GM10266 (cell line): ENCODE data around the gene SORBS1.

ENCODE experiments used
- DNase-seq: peaks from one replicate; pipeline ENCODE4 v3.0.0; 2012; ENCODE audit errors: extremely low spot score
- TF ChIP-seq, protein P1 (sequence below): IDR thresholded peaks from 2 replicates; pipeline ENCODE4 v1.5.1; 2012; ENCODE audit warnings: mild to moderate bottlenecking, low read depth; ENCODE audit not compliant: control insufficient read depth, insufficient read depth; ENCODE audit errors: missing control alignments

Gene SORBS1

DNA sequence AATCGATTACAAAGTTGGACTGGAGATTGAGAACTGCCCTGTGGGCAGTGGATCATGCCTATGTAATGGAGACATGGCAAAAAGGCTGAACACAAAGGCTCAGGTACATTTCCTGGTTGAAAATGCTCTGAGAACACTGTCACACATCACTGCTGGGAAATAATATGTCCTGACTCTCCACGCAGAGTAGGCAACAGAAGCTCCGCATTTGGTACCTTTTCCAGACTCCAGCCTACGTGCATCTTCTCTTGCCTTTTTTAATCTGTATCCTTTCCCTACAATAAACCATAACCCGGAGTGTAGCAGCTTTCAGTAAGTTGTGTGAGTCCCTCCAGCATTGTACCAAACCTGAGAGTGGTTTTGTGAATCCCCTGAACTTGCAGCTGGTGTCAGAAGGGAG is 134.7 kb downstream of the SORBS1 start:
- TF ChIP-seq, protein P1, sequence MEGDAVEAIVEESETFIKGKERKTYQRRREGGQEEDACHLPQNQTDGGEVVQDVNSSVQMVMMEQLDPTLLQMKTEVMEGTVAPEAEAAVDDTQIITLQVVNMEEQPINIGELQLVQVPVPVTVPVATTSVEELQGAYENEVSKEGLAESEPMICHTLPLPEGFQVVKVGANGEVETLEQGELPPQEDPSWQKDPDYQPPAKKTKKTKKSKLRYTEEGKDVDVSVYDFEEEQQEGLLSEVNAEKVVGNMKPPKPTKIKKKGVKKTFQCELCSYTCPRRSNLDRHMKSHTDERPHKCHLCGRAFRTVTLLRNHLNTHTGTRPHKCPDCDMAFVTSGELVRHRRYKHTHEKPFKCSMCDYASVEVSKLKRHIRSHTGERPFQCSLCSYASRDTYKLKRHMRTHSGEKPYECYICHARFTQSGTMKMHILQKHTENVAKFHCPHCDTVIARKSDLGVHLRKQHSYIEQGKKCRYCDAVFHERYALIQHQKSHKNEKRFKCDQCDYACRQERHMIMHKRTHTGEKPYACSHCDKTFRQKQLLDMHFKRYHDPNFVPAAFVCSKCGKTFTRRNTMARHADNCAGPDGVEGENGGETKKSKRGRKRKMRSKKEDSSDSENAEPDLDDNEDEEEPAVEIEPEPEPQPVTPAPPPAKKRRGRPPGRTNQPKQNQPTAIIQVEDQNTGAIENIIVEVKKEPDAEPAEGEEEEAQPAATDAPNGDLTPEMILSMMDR, result no peak
- no peak for DNase-seq

DNA sequence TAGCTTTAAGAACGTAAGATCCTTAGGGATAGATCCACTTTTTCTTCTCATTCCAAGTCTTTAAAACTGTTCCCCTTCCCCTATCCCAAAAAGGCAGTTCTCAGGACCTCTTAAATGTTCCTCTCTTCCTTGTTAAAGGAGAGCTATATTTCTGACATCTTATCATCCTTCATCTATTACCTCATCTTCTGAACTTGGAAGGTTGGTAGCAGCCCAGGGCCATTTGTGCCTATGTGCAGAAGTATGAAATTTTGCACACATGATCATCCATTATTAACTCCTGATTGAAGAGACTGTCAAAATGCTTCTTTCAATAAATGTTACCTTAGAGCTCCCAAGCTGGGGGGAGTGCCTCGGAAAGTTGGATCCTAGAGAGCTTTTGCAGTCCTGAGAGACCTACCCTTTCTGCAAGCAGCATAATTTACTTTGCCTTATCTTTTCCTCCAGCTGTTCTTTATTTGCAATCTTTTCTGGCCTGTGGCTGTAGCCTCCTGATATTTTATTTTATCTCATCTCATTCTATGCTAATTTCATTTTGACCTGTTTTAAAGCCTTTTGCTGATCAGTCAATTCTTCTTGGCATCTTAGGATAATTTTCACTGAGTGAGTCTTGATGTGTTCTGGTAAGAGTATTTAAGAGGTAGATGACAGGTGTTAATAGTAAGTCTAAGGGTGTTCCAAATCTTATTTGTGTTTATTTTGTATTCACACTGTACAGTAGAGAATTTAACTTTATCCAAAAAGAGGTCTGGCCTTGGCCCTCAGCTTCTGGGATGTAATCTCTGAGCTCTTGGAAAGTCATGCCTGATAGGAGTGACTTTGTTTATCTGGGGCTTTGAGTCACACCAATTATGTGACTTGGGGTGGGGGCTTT is 135.3 kb downstream of the SORBS1 start:
- TF ChIP-seq, protein P1, result no peak
- DNase-seq, result no peak

DNA sequence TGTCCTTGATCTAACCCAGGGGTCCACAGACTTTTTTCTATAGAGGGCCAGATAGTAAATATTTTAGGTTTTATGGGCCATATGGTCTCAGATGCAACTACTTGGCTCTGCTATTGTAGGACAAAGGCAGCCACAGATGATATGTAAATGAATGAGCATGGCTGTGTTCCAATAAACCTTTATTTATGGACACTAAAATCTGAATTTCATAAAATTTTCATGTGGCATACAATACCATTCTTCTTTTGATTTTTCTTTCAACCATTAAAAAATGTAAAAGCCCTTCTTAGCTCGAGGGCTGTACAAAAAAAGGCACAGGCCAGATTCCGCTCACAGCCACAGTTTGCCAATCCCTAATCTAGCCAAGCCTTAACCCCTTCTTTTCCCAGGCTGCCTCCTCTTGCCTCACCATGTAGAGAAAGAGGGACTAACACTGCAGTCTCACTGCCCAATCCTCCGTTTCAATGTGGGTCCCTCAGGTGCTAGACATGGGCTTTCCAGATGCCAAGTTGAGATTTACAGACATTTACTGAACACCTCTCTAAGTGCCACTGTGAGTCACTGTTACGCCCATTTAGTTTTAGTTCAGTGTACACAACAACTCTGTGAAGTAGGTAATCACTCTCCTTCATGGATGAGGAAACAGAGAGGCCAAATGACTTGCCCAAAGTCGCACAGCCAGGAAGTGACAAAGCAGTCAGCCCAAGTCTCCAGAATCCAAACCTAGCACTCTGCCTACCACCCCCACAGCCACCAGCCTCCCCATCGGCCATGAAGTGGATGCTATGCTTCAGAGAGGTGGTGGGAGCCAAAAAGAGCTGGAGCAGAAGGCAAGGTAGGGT is 137.8 kb downstream of the SORBS1 start:
- DNase-seq, result no peak
- TF ChIP-seq, protein P1, result no peak

GRCh38 chr10:95422233-95422632 is 138.9 kb downstream of the SORBS1 start:
- no peak for DNase-seq
- TF ChIP-seq, protein P1, result no peak

DNA sequence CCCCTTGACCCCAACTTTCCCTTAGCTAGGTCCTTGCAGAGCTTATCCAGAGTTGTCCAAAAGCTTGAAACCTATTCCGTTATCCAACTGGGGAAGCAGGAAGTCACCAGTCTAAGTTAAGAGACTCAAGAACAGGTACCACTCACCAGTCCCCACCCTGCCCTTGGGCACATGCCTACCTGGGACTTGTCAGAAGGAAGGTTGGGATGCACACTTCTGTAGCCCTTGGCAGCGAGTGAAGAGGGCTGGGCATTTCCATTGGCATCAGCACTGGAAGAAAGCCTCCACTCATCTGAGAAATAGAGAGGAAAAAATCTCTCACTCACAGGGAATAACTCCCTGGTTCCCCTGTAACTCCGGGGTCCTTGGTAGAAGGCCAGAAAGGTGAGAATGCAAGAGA is 139.4 kb downstream of the SORBS1 start:
- TF ChIP-seq, protein P1, result no peak
- DNase-seq, result no peak

GRCh38 chr10:95419399-95419798 is 141.8 kb downstream of the SORBS1 start:
- no peak for DNase-seq
- TF ChIP-seq, protein P1, result no peak
